NB4 (cell line): ENCODE measurements around the gene RAP1GAP.

ENCODE experiments used
- DNase-seq: peaks from one replicate; pipeline ENCODE4 v3.0.0; 2010; ENCODE audit warnings: low read depth
- H3K4me3 ChIP-seq: one replicate; pipeline ENCODE4 v1.5.1; 2011; ENCODE audit warnings: mild to moderate bottlenecking, low read depth, low read length, moderate library complexity
- MAX ChIP-seq: IDR thresholded peaks from 2 replicates; pipeline ENCODE4 v1.6.1; 2011; ENCODE audit warnings: low read depth, low read length
- MYC ChIP-seq: IDR thresholded peaks from 2 replicates; pipeline ENCODE4 v1.6.1; 2011; ENCODE audit warnings: low read depth, low read length
- POLR2A ChIP-seq: IDR thresholded peaks from 2 replicates; pipeline ENCODE4 v1.6.1; 2011; ENCODE audit warnings: mild to moderate bottlenecking; ENCODE audit not compliant: insufficient read length; ENCODE audit errors: extremely low read depth
- TF ChIP-seq, protein P1 (sequence below): IDR thresholded peaks from one replicate; pipeline ENCODE4 v1.5.1; 2012; ENCODE audit warnings: low read depth, low read length

The RAP1GAP gene

GRCh38 chr1:21598904-21599303 lies 70.3 kb downstream of the RAP1GAP start:
- no peak for DNase-seq
- H3K4me3 ChIP-seq: no peak overlapping the region
- TF ChIP-seq MYC: no peak
- TF ChIP-seq POLR2A: no peak
- no peak for TF ChIP-seq MAX
- TF ChIP-seq, protein P1, sequence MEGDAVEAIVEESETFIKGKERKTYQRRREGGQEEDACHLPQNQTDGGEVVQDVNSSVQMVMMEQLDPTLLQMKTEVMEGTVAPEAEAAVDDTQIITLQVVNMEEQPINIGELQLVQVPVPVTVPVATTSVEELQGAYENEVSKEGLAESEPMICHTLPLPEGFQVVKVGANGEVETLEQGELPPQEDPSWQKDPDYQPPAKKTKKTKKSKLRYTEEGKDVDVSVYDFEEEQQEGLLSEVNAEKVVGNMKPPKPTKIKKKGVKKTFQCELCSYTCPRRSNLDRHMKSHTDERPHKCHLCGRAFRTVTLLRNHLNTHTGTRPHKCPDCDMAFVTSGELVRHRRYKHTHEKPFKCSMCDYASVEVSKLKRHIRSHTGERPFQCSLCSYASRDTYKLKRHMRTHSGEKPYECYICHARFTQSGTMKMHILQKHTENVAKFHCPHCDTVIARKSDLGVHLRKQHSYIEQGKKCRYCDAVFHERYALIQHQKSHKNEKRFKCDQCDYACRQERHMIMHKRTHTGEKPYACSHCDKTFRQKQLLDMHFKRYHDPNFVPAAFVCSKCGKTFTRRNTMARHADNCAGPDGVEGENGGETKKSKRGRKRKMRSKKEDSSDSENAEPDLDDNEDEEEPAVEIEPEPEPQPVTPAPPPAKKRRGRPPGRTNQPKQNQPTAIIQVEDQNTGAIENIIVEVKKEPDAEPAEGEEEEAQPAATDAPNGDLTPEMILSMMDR: no peak

- no peak overlapping the region for H3K4me3 ChIP-seq
- TF ChIP-seq MAX (no peak), POLR2A (no peak), MYC (no peak)
- no peak for DNase-seq
Observed at GRCh38 chr1:21598417-21598816, 70.7 kb downstream of the RAP1GAP start.

GRCh38 chr1:21597753-21598152 lies 71.4 kb downstream of the RAP1GAP start:
- TF ChIP-seq MYC (no peak), POLR2A (no peak)
- DNase-seq: no peak
- H3K4me3 ChIP-seq: no peak overlapping the region

- TF ChIP-seq, protein P1: no peak
- TF ChIP-seq MYC (no peak), MAX (no peak), POLR2A (no peak)
- no peak for DNase-seq
- H3K4me3 ChIP-seq: no peak overlapping the region
Observed at GRCh38 chr1:21596628-21597027, 72.5 kb downstream of the RAP1GAP start.

DNA sequence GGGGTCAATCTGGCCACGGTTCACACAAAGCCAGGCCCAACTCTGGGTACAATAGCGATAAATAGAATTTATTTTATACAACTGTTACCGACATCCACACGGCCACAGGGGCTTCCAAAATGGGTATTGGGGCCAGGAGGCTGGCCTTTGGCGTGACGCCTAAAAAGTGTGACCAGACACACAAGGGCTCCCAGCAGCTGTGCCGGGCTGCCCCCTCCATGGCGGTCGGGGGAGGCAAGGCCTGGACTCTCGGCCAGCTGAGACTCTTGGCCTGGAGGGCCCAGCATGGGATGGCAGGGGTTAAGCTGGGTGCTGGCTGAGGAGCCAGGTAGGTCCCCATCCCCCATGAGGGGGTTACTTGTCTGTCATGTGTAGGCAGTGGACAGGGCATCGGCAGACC lies 73.0 kb downstream of the RAP1GAP start:
- no peak for DNase-seq
- TF ChIP-seq POLR2A: no peak
- no peak for TF ChIP-seq MAX
- no peak for TF ChIP-seq MYC
- TF ChIP-seq, protein P1: no peak
- H3K4me3 ChIP-seq: no peak overlapping the region

GRCh38 chr1:21594935-21595897 lies 73.9 kb downstream of the RAP1GAP start:
- peak; percentile 69 for DNase-seq
- no peak for TF ChIP-seq MYC
- TF ChIP-seq, protein P1: peak; percentile 77

More at GRCh38 chr1:21594935-21595897, 73.9 kb downstream of the RAP1GAP start:
- H3K4me3 ChIP-seq: no peak overlapping the region
